Choroid plexus epithelial cell (primary cell): ENCODE data around the gene CHCHD6.
A peak's percentile ranks its signal among the peaks of the same experiment; 100 is the strongest.

ENCODE experiments used
- DNase-seq: peaks from one replicate; pipeline ENCODE4 v3.0.0-alpha.2; 2010; ENCODE audit warnings: low read depth
- H3K4me3 ChIP-seq: 2 replicates; pipeline ENCODE4 v1.5.1; 2011; ENCODE audit warnings: low read depth, mild to moderate bottlenecking, control low read depth, low read length, moderate library complexity
- TF ChIP-seq, protein P1 (sequence below): conservative IDR thresholded peaks from 2 replicates; pipeline ENCODE4 v1.5.1; 2011; ENCODE audit warnings: low read depth, mild to moderate bottlenecking, control low read depth, inconsistent platforms, low read length, moderate library complexity

CHCHD6 gene

DNA sequence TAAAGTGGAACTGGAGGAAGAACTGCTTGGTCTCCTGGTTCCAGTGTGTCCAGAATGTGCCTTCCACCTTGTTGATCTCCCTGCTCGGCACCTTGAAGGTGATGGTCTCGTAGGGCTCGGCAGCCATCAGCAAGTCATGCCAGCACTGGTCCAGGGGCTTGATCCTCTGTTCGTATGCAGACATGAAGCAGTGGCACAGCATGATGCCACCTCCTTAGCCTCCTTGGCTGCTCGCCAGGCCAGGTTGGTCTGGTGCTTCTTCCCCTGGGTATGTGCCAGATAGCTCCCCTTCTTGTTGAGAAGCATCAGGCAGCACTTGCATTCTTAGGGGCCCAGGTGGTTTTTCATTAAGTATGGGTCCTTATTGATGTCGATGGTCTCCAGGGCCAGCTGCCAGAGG, 31.3 kb upstream of the CHCHD6 start:
- no peak overlapping the region for H3K4me3 ChIP-seq
- no peak for DNase-seq
- TF ChIP-seq, protein P1, sequence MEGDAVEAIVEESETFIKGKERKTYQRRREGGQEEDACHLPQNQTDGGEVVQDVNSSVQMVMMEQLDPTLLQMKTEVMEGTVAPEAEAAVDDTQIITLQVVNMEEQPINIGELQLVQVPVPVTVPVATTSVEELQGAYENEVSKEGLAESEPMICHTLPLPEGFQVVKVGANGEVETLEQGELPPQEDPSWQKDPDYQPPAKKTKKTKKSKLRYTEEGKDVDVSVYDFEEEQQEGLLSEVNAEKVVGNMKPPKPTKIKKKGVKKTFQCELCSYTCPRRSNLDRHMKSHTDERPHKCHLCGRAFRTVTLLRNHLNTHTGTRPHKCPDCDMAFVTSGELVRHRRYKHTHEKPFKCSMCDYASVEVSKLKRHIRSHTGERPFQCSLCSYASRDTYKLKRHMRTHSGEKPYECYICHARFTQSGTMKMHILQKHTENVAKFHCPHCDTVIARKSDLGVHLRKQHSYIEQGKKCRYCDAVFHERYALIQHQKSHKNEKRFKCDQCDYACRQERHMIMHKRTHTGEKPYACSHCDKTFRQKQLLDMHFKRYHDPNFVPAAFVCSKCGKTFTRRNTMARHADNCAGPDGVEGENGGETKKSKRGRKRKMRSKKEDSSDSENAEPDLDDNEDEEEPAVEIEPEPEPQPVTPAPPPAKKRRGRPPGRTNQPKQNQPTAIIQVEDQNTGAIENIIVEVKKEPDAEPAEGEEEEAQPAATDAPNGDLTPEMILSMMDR = no peak

DNA sequence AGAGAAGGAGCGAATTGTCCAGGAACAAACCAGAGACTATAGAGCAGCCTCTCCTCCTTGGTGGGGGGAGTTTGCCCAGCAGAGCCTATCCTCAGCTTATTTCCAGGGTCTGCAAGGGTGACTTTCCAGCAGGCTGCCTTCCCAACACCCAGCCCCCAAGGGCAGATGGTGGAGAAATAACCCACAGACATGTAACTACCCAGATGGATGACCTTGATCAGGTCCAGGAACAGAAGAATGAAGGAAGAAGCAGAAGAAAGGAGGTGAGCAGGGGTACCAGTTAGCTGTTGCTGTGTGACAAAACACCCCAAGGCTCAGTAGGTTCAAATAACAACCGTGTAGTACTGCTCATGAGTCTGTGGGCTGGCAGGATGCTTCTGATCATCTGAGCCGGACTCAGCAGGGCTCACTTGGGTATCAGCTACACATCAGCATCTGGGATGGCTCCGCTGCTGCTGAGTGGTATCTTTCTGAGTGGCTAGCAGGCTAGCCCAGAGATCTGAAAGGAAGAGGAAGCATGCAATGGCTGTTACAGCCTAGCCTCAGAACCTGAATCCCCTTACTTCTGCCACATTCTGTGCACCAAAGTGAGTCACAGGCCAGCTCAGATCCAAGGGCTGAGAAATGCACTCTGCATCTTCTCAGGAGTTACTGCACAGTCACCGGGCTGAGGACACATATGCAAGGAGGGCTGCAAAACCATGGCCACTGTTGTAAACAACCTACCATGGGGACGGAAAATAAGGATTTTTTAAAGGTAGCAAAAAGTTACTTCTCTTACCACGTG, 26.9 kb upstream of the CHCHD6 start:
- H3K4me3 ChIP-seq = no peak overlapping the region
- TF ChIP-seq, protein P1 = no peak
- DNase-seq = peak; percentile 17

DNA sequence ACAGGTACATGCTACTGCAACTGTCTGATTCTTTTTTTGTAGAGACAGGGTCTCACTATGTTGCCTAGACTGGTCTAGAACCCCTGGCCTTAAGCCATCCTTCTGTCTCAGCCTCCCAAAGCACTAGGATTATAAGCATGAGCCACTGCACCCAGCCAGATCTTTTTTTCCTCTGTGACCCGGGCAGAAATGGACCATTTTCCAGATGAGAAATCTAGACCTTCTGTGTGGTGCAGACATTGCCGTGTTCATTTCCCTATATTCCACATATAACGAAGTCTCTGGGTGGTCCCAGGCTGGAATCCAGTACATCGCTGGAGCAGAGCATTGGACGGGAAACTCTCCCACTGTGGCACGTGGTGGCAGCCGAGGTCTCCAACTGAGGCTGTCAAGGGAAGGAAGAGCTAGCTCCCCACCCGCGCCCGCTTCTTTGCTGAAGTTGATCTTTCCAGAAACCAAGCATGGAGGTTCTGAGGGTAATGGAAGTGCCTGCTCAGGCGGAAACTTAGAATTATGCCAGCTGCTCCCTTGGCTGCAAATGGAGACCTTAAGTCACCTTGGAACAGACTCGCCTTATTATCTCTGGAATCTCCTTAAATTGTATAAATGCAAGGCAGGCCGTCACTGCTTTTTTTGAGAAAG, 26.1 kb upstream of the CHCHD6 start:
- DNase-seq = no peak
- no peak overlapping the region for H3K4me3 ChIP-seq
- TF ChIP-seq, protein P1 = no peak

DNA sequence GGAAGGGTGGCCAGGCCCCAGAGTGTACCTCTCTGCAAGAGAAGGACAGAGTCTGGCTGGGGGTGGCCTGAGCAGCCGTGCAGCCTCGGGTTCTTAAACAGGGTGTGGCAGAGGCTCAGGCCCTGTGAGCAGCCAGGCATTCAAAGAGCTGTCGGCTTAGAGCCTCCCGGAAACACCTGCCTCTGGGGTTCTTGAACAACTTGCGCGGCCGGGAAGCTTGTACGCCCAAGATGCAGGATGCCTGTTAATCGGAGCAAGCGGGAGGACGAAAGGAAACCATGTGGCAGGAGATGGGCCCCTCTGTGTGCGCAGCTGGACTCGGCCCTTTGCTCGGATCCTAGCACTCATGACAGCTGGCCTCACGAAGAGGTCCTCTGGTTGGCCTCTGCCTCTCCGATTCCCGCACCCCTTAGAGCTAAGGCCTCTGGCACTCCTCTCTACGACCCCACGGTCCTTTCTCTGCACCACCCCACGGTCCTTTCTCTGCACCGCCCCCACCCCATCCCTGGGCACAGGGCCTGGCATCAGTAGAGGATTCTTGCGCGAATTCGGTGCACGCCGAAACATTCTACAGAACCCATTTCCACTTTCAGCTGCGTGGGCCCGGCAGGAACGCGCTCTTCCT, 25.2 kb upstream of the CHCHD6 start:
- DNase-seq = no peak
- no peak overlapping the region for H3K4me3 ChIP-seq
- TF ChIP-seq, protein P1 = no peak

DNA sequence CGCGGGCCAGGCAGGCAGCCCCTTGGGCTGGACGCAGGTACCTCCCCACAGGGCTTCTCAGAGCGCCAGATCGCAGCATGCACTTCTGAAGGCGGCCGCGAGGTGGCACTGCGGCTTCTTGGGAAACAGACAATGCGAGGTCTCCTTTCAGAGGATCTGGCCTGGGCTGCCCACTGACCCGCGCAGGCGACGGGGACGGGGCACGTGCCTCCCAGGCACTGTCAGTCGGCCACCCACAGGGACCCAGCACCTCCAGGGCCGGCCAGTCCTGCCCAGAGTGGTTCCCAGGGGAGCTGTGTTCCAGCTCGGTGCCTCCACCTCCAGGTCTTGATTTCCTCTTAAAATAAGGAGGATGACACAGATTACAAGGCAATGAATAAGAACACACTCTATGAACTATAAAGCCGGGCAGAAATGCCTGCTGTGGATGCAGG, 24.7 kb upstream of the CHCHD6 start:
- DNase-seq = peak; percentile 78

DNA sequence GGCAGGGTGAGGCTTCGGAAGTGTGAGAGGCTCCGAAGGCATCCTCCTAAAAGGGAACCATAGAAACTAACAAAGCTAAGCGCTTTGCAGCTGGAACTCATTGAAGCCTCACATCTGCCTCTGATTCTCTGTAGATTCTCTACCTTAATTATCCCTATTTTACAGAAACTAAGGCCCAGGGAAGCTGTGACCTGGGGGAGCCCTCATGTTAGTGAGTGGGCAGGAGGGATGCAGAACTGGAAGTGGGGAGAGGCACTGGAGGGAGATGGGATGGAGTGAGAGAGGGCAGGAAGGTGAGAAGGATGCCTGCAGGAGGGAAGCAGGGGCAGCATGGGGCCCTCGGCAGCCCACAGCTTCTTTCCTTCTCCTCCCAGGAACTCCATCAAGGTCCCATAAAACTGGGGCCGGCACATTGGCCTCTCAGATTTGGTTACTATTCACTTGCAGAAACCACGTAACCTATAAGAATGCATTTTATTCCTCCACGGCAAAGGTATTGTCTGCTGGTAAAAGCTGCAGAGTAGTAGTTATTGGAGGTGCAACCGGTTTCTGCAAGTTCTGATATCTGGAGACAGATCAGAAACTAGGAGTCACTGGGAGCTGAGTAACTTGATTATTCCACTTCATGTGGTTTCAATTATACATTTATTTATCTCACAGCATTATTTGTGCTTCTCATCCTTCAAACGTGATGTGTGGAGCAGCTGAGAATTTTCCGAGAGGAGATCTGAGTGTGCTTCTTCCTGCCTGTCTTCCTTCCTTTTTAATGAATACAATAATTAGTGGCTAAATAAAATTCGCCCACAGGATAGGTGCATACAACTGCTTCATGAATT, 24.0 kb upstream of the CHCHD6 start:
- H3K4me3 ChIP-seq = no peak overlapping the region
- TF ChIP-seq, protein P1 = no peak
- DNase-seq = no peak

More for the DNA sequence above, 24.7 kb upstream of the CHCHD6 start:
- TF ChIP-seq, protein P1 = peak; percentile 88
- no peak overlapping the region for H3K4me3 ChIP-seq
